Measurements from ENCODE around the gene VAX1. TPM values are rescaled to one million over a fixed set of nuclear protein-coding genes. Genes with fewer than 3 reads are reported as not detected.

The VAX1 gene
- total RNA-seq, 1 experiment from 2014 or later, result not detected

DNA sequence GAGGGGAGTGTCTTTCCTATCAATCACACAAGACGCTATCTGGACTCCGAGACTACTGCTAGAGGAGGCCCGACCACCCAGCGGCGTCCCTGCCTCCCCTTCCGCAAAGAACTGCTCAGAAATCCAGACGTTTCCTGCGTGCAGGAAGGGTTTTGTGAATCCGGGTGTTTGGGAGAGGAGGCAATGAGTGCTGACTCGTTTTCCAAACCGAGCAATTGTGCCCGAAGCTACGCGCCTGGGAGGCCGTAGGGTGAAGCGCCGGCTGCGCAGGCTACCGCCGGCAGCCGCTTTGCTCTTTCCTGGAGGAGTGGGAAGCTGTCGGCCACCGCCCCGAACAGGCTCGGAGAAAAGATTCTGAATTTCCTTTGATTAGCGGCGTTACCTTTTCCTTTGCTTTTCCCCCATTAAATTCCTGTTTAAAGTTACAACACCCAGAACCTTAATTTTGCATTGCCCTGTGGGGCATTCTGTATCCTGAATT is 5.3 kb downstream of the VAX1 start:
- Histone ChIP-seq H3K23me2 (ENCODE audit: insufficient read length, low read depth, low read length, poor library complexity, severe bottlenecking) (peaks cover 3% of the 10 kb centered on the region), H2BK15ac (ENCODE audit: low read depth, low read length) (no peak overlapping the region), H4K5ac (ENCODE audit: insufficient read length, low read depth, low read length) (no peak overlapping the region), H2BK120ac (ENCODE audit: low read depth, low read length, poor library complexity, severe bottlenecking) (no peak overlapping the region), H3K79me1 (ENCODE audit: insufficient read depth, low read depth, low read length, poor library complexity, severe bottlenecking) (no peaks in the 10 kb centered on the region), H3K4ac (ENCODE audit: low read depth, low read length) (no peak overlapping the region), H3K27ac (ENCODE audit: insufficient read length, low read depth, low read length) (no peak overlapping the region), H3K56ac (ENCODE audit: insufficient read length, low read depth, low read length) (no peak overlapping the region), H3K79me2 (ENCODE audit: insufficient read depth, low read length) (no peaks in the 10 kb centered on the region), H2BK5ac (ENCODE audit: insufficient read length, low read length) (no peak overlapping the region), H3T11ph (ENCODE audit: low read length) (no peak overlapping the region), H4K91ac (ENCODE audit: insufficient read length, low read depth, low read length) (no peak overlapping the region), H3K27me3 (ENCODE audit: insufficient read depth, low read length) (peaks cover 89% of the 10 kb centered on the region), H3K23ac (ENCODE audit: insufficient read length, low read depth, low read length) (no peak overlapping the region), H3K9ac (ENCODE audit: extremely low read depth, insufficient read length, low read length) (no peak overlapping the region), H2AFZ (ENCODE audit: low read length) (no peak overlapping the region), H4K20me1 (ENCODE audit: control insufficient read depth, insufficient read depth, insufficient read length) (no peaks in the 10 kb centered on the region), H3K18ac (ENCODE audit: insufficient read length, low read depth, low read length) (no peak overlapping the region), H2AK5ac (ENCODE audit: insufficient read length, low read length) (no peak overlapping the region), H3K9me3 (ENCODE audit: control insufficient read depth, low read depth, low read length) (no peaks in the 10 kb centered on the region), H3K14ac (ENCODE audit: insufficient read depth, low read length) (no peak overlapping the region), H2BK20ac (ENCODE audit: low read depth, low read length, poor library complexity, severe bottlenecking) (no peak overlapping the region), H4K8ac (replicated peaks; ENCODE audit: insufficient read length, low read depth, low read length) (no peak overlapping the region), H3K4me2 (ENCODE audit: insufficient read depth, insufficient read length, low read length) (peak overlapping the region; percentile 12), H2BK12ac (ENCODE audit: insufficient read length, low read depth, low read length) (no peak overlapping the region), H3K4me1 (ENCODE audit: insufficient read depth, low read length) (no peaks in the 10 kb centered on the region)
- peaks cover 0 to 5% of the 10 kb centered on the region in 2 experiments; a peak in 3 of 5 replicates for H3K9me3 Mint-ChIP-seq
- peaks cover 30 to 50% of the 10 kb centered on the region in 2 experiments for H3K4me1 Mint-ChIP-seq
- no peak overlapping the region for H3K27ac Mint-ChIP-seq
- no peak for TF ChIP-seq CTCF (conservative IDR thresholded peaks at IDR 0.05)
- peak overlapping the region in 1 of 2 experiments; percentile 69; a peak in 4 of 5 replicates for H3K4me3 Mint-ChIP-seq
- WGBS (ENCODE audit: extremely low coverage, insufficient read length, low lambda C conversion rate), result no CpG with 5 or more reads among the region's 27 CpGs
- peak; percentile 62 for DNase-seq
- peaks cover 0 to 2% (median 0%) of the 10 kb centered on the region in 3 experiments; a peak in 3 of 7 replicates for H3K36me3 Mint-ChIP-seq (ENCODE audit: insufficient read depth in 1 of 3, low read depth in 3 of 3)
- H3K27me3 Mint-ChIP-seq (ENCODE audit: low read depth), result peaks cover 97% of the 10 kb centered on the region
